ENCODE measurements around the gene NOX1.
"Not testable (repeated sequence)": the region's sequence is repeated elsewhere in the genome, so short reads cannot be mapped to it uniquely, and the experiment has no call there.

NOX1 gene

DNA sequence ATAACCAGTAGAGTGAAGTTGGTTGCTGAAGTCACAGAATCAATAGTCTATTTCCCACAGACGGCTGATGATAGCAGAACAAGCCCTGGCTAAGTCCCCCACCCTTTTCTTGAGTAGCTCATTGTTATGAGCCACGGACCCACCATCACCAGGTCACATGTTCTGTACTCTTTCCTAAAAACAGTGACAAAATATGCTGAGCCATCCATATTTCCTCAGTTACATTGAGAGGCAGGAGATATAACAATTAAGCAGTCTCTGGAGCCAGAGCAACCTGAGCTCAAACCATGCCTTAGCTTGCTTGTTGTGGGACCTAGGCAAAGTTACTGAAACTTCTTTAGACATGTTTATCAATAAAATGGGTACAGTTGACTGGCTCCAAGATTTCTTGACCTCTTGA is 56.8 kb downstream of the NOX1 start:
- no peak for DNase-seq

- no peak for DNase-seq
These were observed 61.7 kb downstream of the NOX1 start for GRCh38 chrX:100812216-100813158.

DNA sequence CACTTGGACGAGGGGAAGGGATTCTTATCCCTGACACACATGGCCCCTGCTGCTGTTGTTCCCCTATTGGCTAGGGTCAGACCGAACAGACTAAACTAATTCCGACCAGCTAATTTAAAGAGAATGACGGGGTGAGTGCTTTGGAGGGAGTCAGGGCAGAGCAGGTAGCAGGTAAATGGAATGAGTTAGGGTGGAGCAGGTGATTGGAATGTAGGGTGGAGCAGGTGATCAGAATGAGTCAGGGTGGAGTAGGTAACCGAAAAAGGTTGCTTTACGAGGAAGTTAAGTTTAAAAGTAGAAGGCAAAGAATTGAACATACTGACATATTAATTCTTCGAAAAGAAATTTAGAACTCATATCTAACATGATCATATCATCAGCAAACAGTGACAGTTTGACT is 65.9 kb downstream of the NOX1 start:
- DNase-seq, result not testable (repeated sequence)

GRCh38 chrX:100804780-100805179 is 69.4 kb downstream of the NOX1 start:
- DNase-seq, result no peak

DNA sequence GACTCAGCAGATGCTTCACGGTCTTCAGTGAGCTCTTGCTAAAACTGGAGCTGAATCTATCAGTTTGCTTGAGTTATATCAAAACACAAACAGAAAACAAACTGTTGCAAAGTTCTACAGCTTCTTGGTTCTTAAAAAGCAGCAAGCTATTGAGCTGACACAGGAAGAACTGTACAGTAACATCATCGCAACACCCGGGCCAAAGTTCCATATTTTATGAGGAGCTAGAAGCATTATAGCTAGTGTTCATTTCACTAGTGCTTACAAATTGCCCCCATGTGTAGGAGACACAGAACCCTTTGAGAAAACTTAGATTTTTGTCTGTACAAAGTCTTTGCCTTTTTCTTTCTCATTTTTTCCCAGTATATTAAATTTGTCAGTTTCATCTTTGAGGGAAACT is 71.3 kb downstream of the NOX1 start:
- no peak for DNase-seq

GRCh38 chrX:100798484-100799214 is 75.5 kb downstream of the NOX1 start:
- DNase-seq, result no peak

DNA sequence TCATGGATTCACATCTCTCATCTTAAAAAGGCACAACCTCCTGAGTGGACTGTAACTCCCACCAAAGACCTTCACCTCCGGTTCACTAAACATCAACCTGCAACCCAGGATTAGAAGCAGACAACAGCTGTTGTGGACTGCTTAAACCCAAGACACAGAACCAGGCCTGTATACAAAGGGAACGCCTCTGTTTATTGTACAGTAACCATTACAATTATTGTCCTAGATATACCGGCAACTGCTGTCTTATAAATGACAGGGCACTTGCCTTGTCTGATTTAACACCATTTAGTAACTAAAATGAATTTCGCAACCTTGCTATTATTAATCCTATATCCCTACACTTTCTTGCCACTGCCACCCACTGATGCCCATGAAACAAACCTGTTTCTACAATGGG is 76.8 kb downstream of the NOX1 start:
- no peak for DNase-seq

GRCh38 chrX:100796371-100796770 is 77.8 kb downstream of the NOX1 start:
- DNase-seq, result not testable (repeated sequence)
